Upper lobe of right lung (tissue), 1 donor: ENCODE data around the gene SLC24A5. TPM values are rescaled to one million over a fixed set of nuclear protein-coding genes. Genes with fewer than 3 reads are reported as not detected.

ENCODE experiments used
- ATAC-seq: fragments of 200-7000 bp; cut with Tn5 transposase; one replicate; pipeline ENCODE4 v1.9.1; 2020; ENCODE audit warnings: mild to moderate bottlenecking, moderate library complexity
- DNase-seq: peaks from one replicate; pipeline ENCODE4 v3.0.0-alpha.2; 2020
- H3K27ac ChIP-seq: fragments of 200-600 bp; one replicate; pipeline ENCODE4 v1.8.0; 2022
- H3K27me3 ChIP-seq: fragments of 200-600 bp; one replicate; pipeline ENCODE4 v1.8.0; 2022; ENCODE audit warnings: mild to moderate bottlenecking
- H3K36me3 ChIP-seq: fragments of 200-600 bp; one replicate; pipeline ENCODE4 v1.8.0; 2022
- H3K4me1 ChIP-seq: fragments of 200-600 bp; one replicate; pipeline ENCODE4 v1.8.0; 2022
- H3K4me3 ChIP-seq: fragments of 200-600 bp; one replicate; pipeline ENCODE4 v1.8.0; 2022; ENCODE audit warnings: mild to moderate bottlenecking
- H3K9me3 ChIP-seq: fragments of 200-600 bp; one replicate; pipeline ENCODE4 v1.8.0; 2022
- CTCF ChIP-seq: fragments of 200-600 bp; IDR thresholded peaks from one replicate; pipeline ENCODE4 v1.8.0; 2022; ENCODE audit warnings: antibody characterized with exemption
- intact Hi-C: fragments of 100-400 bp; cut with DNase I; formaldehyde crosslinking; loops from one replicate; pipeline ENCODE4 v1.11.0; 2022
- total RNA-seq: library from RNA; stranded (reverse); fragmentation: NEBNext Ultra II Directional; extraction: Animal tissue kit (Norgen Biotek cat#: 25700); gene quantifications from one replicate; pipeline ENCODE4 v1.2.1, GENCODE V29; 2021
- donor health status: DM: no; HTN: yes; CAD: no; lungs with severe emphysema.

SLC24A5 gene
- total RNA-seq, 1 donor from 2014 or later: 0.84 TPM

GRCh38 chr15:48109856-48110531, 10.8 kb upstream of the SLC24A5 start:
- Histone ChIP-seq H3K9me3 (no peaks in the 10 kb centered on the region), H3K27ac (no peak overlapping the region), H3K36me3 (no peaks in the 10 kb centered on the region), H3K27me3 (no peaks in the 10 kb centered on the region), H3K4me3 (no peak overlapping the region), H3K4me1 (no peaks in the 10 kb centered on the region)
- TF ChIP-seq CTCF: no peak
- peak; percentile 24 for ATAC-seq
- intact Hi-C loops: no loop called here
- DNase-seq: no peak

- H3K4me3 ChIP-seq: no peak overlapping the region
- no peaks in the 10 kb centered on the region for H3K9me3 ChIP-seq
- no peaks in the 10 kb centered on the region for H3K36me3 ChIP-seq
- ATAC-seq: no peak
- no peaks in the 10 kb centered on the region for H3K4me1 ChIP-seq
- intact Hi-C loops: no loop called here
- no peak for DNase-seq
- TF ChIP-seq CTCF: no peak
- no peaks in the 10 kb centered on the region for H3K27me3 ChIP-seq
- H3K27ac ChIP-seq: no peak overlapping the region
Measured at GRCh38 chr15:48112242-48112641, 8.5 kb upstream of the SLC24A5 start.

- H3K4me1 ChIP-seq: no peaks in the 10 kb centered on the region
- intact Hi-C loops: no loop called here
- ATAC-seq: no peak
Measured at GRCh38 chr15:48119277-48119676, 1.5 kb upstream of the SLC24A5 start.

GRCh38 chr15:48121849-48122248, 1.1 kb downstream of the SLC24A5 start:
- ATAC-seq: no peak
- DNase-seq: no peak
- H3K27ac ChIP-seq: no peak overlapping the region
- no peak overlapping the region for H3K4me3 ChIP-seq
- no peaks in the 10 kb centered on the region for H3K4me1 ChIP-seq
- no peak for TF ChIP-seq CTCF
- intact Hi-C loops: no loop called here
- no peaks in the 10 kb centered on the region for H3K36me3 ChIP-seq
- no peaks in the 10 kb centered on the region for H3K27me3 ChIP-seq
- H3K9me3 ChIP-seq: no peaks in the 10 kb centered on the region

More at GRCh38 chr15:48119277-48119676, 1.5 kb upstream of the SLC24A5 start:
- TF ChIP-seq CTCF: no peak
- H3K27me3 ChIP-seq: no peaks in the 10 kb centered on the region
- no peaks in the 10 kb centered on the region for H3K36me3 ChIP-seq
- no peak for DNase-seq
- no peaks in the 10 kb centered on the region for H3K9me3 ChIP-seq
- no peak overlapping the region for H3K27ac ChIP-seq
- H3K4me3 ChIP-seq: no peak overlapping the region

- ATAC-seq: no peak
- H3K27me3 ChIP-seq: no peaks in the 10 kb centered on the region
- no peak for DNase-seq
- no peak overlapping the region for H3K27ac ChIP-seq
- H3K4me1 ChIP-seq: no peaks in the 10 kb centered on the region
- H3K36me3 ChIP-seq: no peaks in the 10 kb centered on the region
- H3K9me3 ChIP-seq: no peaks in the 10 kb centered on the region
- intact Hi-C loops: no loop called here
- no peak for TF ChIP-seq CTCF
- no peak overlapping the region for H3K4me3 ChIP-seq
Measured at GRCh38 chr15:48126667-48127355, 6.0 kb downstream of the SLC24A5 start.
